Mucosa of descending colon (tissue), 3 donors: ENCODE results near the gene SMAD9. TPM values are rescaled to one million over a fixed set of nuclear protein-coding genes. Genes with fewer than 3 reads are reported as not detected.

ENCODE experiments used
- ATAC-seq: fragments of 200-7000 bp; cut with Tn5 transposase; one replicate; pipeline ENCODE4 v1.9.1; 2020; ENCODE audit warnings: mild to moderate bottlenecking, moderate library complexity
- DNase-seq, 3 donors: peaks; one replicate each; pipeline ENCODE4 v3.0.0-alpha.2; 2020
- H3K36me3 ChIP-seq: fragments of 200-600 bp; one replicate; pipeline ENCODE4 v1.8.0; 2021; ENCODE audit warnings: low read depth, mild to moderate bottlenecking
- H3K4me1 ChIP-seq: fragments of 200-600 bp; one replicate; pipeline ENCODE4 v1.8.0; 2021; ENCODE audit warnings: low read depth, mild to moderate bottlenecking
- H3K4me3 ChIP-seq: fragments of 200-600 bp; one replicate; pipeline ENCODE4 v1.8.0; 2021; ENCODE audit warnings: mild to moderate bottlenecking
- H3K9me3 ChIP-seq: fragments of 200-600 bp; one replicate; pipeline ENCODE4 v1.8.0; 2021; ENCODE audit warnings: mild to moderate bottlenecking
- CTCF ChIP-seq: fragments of 200-600 bp; IDR thresholded peaks from one replicate; pipeline ENCODE4 v1.8.0; 2022; ENCODE audit warnings: antibody characterized with exemption, mild to moderate bottlenecking
- intact Hi-C, 2 donors: fragments of 100-400 bp; cut with DNase I in 1 of 2; cut with micrococcal nuclease in 1 of 2; formaldehyde crosslinking; loops; one replicate each; pipeline versions ENCODE4 v1.11.0 to v1.11.1; 2022; cut with DNase I, micrococcal nuclease
- total RNA-seq, 3 donors: library from RNA; stranded (reverse); fragmentation: NEBNext Ultra II Directional in 2 of 3; extraction: Animal tissue kit (Norgen Biotek cat#: 25700) in 2 of 3; gene quantifications; one replicate each; pipeline versions ENCODE4 v1.2.1 to v1.2.4, GENCODE V29; 2021 to 2023
- donor health status: DM: no; HTN: no; CAD: no; lungs with moderate emphysema.
- donor health status: DM: no; HTN: no; CAD: no.
- donor health status: DM: no; HTN: yes; CAD: no.

The SMAD9 gene
- total RNA-seq, 3 donors from 2014 or later, result 9.0 to 21.6 (median 16.2) TPM

DNA sequence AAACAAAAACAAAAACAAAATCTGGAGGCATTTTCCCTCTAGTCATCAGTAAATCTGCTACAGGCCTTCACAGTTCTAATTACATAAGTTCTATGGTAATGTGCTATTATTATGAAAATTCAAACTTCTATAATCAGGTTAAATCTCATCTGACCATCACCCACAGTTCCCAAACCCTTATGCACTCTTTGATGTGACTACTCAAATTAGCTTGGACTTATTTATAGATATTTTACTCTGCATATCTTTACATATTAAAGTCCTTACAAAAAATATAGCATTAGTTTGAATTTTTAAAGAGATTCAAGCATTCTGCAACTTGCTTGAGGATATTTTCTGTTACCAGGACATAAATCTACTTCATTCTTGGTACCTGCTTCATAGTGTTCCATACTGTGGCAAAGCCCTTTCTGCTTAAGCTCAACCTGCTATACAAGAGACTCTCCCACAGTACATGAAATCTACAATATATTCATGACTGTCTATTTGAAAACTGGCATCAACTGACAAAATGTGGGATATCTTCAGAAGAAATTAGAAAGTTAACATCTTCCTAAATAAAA lies 22.9 kb downstream of the SMAD9 start:
- DNase-seq (no peak), ATAC-seq (no peak)
- Histone ChIP-seq H3K4me3 (no peak overlapping the region), H3K9me3 (peaks cover 6% of the 10 kb centered on the region), H3K4me1 (no peaks in the 10 kb centered on the region), H3K36me3 (no peaks in the 10 kb centered on the region)
- no peak for TF ChIP-seq CTCF
- intact Hi-C loops, result no loop called here

GRCh38 chr13:36891752-36892151 lies 28.3 kb downstream of the SMAD9 start:
- Histone ChIP-seq H3K4me1 (no peaks in the 10 kb centered on the region), H3K9me3 (no peaks in the 10 kb centered on the region), H3K4me3 (no peak overlapping the region), H3K36me3 (no peaks in the 10 kb centered on the region)
- intact Hi-C loops, result no loop called here
- ATAC-seq, result no peak
- DNase-seq, result no peak
- no peak for TF ChIP-seq CTCF

- Histone ChIP-seq H3K4me3 (no peak overlapping the region), H3K9me3 (no peaks in the 10 kb centered on the region), H3K36me3 (no peaks in the 10 kb centered on the region), H3K4me1 (no peaks in the 10 kb centered on the region)
- no peak for TF ChIP-seq CTCF
- ATAC-seq, result no peak
- intact Hi-C loops, result no loop called here
- DNase-seq, result no peak
These were observed 31.4 kb downstream of the SMAD9 start for GRCh38 chr13:36888645-36889044.

GRCh38 chr13:36887758-36888521 lies 32.1 kb downstream of the SMAD9 start:
- no peaks in the 10 kb centered on the region for H3K4me1 ChIP-seq
- no peak for TF ChIP-seq CTCF
- DNase-seq (no peak), ATAC-seq (no peak)
- H3K4me3 ChIP-seq, result no peak overlapping the region
- no peaks in the 10 kb centered on the region for H3K9me3 ChIP-seq
- no peaks in the 10 kb centered on the region for H3K36me3 ChIP-seq
- intact Hi-C loops, result no loop called here

DNA sequence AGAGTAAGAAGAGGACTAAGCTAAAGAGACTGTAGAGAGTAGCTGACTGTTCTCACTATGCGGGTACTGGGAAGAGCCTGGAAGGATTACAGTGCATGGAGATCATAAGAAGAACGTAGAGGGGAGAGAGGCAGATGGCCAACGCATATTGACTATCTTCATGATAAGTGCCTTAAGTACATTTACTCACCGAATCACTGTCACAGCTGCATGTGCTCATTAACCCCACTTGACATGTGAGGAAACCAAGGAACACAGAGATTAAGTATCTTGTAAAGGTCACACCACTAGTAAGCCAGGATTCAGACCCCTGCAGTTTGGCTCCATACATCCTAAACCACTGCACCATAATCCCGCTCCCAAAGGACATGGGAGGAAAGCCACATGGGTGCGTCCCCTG lies 34.1 kb downstream of the SMAD9 start:
- Histone ChIP-seq H3K4me1 (no peaks in the 10 kb centered on the region), H3K4me3 (no peak overlapping the region), H3K9me3 (no peaks in the 10 kb centered on the region), H3K36me3 (no peaks in the 10 kb centered on the region)
- no peak for TF ChIP-seq CTCF
- DNase-seq (no peak), ATAC-seq (no peak)
- intact Hi-C loops, result no loop called here
